22Rv1 (cell line): ENCODE measurements around the gene VSIG8.

Experiments
- H3K27ac ChIP-seq: fragments of 450-650 bp; 2 replicates; pipeline ENCODE4 v1.5.1; 2017
- ZFX ChIP-seq: fragments of 450-650 bp; IDR thresholded peaks from 2 replicates; pipeline ENCODE4 v1.6.1; 2017; ENCODE audit warnings: antibody characterized with exemption, borderline replicate concordance
- TF ChIP-seq, protein P1 (sequence below): fragments of 450-650 bp; IDR thresholded peaks from 2 replicates; pipeline ENCODE4 v1.5.1; 2017; ENCODE audit warnings: mild to moderate bottlenecking

The VSIG8 gene

DNA sequence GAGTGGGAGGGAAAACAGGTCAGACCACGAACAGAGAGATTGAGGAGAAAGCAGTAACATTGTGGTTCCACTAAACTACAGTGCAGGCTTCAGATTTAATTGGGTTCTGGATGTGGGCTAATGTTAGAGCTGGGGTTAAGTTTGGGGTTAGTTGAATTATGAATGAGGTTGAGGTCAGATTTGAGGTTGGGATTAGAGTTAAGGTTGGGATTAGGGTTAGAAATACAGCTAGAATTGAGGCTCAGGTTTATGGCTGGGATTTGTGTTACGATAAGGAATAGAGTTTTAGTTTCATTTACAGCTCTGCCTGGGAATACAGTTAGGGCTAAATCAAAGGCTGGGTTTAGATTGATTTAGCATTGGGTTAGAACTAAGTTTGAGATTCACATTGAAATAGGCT is 1.8 kb upstream of the VSIG8 start:
- TF ChIP-seq ZFX = no peak
- TF ChIP-seq, protein P1, sequence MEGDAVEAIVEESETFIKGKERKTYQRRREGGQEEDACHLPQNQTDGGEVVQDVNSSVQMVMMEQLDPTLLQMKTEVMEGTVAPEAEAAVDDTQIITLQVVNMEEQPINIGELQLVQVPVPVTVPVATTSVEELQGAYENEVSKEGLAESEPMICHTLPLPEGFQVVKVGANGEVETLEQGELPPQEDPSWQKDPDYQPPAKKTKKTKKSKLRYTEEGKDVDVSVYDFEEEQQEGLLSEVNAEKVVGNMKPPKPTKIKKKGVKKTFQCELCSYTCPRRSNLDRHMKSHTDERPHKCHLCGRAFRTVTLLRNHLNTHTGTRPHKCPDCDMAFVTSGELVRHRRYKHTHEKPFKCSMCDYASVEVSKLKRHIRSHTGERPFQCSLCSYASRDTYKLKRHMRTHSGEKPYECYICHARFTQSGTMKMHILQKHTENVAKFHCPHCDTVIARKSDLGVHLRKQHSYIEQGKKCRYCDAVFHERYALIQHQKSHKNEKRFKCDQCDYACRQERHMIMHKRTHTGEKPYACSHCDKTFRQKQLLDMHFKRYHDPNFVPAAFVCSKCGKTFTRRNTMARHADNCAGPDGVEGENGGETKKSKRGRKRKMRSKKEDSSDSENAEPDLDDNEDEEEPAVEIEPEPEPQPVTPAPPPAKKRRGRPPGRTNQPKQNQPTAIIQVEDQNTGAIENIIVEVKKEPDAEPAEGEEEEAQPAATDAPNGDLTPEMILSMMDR = no peak
- no peak overlapping the region for H3K27ac ChIP-seq

DNA sequence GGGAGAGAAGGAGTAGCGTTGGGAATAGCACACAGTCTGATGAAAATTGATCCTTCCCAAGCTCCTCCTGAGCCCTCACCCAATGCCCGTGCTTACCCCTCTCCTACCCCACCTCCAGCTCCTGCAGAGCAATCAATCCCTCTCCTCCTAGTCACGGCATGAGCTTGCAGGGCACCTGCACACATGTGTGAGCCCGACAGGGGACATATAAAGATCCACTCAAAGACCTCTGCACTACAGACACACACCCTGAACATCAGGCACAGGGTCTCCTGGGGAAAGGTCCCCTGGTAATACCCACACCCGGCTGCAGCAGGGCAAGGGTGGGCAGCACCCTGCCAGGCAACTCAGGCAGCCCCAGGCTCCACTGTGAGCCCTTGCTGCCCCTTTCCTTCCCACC is 426 bp downstream of the VSIG8 start:
- TF ChIP-seq, protein P1 = no peak
- no peak for TF ChIP-seq ZFX
- no peak overlapping the region for H3K27ac ChIP-seq

DNA sequence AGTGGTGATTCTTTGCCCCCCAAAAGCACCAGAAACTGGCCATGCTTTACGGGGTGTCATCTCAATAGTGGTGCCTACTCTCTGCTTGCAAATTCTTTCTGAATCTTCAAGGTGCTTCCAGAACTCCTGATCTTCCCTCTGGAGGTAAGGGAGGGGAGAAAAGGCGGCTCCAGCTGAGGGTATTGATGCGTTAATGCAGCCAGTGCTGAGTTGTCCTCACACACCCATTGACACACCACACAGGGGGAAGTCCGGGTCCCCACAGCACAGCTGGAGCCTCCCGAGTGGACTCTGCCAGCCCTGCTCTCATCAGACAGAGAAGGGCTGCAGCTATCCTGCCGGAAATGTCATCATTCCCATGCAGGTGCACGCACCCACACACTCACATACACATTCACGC is 1.2 kb downstream of the VSIG8 start:
- TF ChIP-seq, protein P1 = no peak
- TF ChIP-seq ZFX = no peak

DNA sequence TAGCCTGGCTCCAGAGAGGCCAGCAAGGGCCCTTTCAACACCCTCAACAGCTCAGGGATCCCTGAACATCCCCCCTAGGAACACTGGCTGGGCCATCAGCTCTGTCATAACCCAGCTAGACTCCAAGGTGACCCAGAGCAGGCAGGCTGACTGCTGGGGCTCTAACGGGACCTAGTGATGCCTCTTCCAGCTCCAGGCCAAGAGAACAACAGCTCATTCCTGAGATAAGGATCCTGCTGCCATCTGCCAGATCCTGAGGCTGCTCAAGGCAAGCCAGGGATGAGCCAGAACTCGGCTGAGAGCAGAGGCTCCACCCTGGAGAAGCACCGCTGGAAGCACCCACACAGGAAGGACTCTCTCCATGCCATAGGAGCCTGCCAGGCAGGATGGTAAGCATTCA is 2.0 kb downstream of the VSIG8 start:
- TF ChIP-seq, protein P1 = no peak
- no peak for TF ChIP-seq ZFX
- H3K27ac ChIP-seq = no peak overlapping the region

More for the DNA sequence above, 1.2 kb downstream of the VSIG8 start:
- H3K27ac ChIP-seq = no peak overlapping the region

DNA sequence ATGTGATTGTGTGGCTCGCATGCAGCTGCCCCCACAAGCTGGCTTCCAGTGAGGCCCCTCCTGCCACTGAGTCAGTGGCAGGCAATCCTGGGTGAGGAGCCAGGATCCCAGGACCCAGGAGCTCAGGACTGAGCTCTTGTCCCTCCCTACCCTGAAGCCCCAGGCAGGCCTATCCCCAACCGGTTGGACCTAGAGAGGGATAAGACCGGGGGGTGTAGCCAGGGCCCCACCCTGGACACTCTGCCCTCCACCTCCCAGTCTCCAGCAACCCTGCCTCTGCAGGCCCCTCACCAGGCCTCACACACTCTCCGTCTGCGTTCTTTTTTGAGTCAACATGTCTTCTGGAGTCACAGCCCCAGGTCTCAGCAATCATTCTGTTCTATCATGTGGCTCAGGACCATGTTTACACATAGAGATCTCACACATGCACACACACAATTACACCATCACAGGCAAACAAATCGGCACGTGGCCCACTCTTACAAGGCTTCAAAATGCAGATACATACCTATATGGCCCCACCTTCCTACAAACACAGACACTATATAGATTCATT is 2.6 kb downstream of the VSIG8 start:
- TF ChIP-seq ZFX = no peak
- H3K27ac ChIP-seq = no peak overlapping the region

DNA sequence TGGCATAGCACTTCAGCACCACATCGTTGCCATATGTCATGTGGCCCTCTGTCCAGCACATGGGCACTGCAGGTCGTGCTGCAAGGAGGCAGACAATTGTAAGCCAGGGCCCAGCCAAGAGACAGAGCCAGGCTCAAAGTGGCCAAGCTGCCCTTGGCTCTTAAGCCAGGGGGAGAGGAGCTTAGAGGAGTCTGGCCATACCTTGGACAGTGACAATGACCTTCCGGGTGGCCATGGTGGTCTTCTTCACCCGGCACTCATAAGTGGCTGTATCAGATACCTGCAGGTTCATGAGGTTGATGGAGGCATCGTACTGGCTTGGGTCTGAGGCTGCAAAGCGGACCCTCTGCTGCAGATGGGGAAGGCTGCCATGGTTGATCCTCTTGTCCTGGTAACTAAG is 4.6 kb downstream of the VSIG8 start:
- no peak overlapping the region for H3K27ac ChIP-seq
- no peak for TF ChIP-seq ZFX
- TF ChIP-seq, protein P1 = no peak

DNA sequence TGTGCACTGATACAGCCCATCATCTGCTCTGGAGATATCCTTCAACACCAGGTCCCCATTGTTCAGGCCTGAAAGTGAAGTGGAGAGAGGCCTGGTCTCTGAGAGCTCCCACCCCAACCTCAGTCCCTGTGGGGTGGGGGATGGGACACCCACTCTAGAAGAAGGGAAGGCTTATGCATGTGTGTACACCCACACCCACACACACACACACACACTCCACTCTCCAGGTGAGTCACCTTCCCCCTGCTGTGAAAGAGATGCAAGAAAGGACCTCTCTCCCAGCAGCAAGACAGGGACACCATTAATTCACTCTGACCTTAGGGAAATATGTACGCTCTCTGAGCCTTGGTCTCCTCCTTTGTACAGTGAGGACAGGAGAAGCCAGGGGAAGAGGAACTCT is 5.9 kb downstream of the VSIG8 start:
- TF ChIP-seq, protein P1 = no peak
- no peak for TF ChIP-seq ZFX
- no peak overlapping the region for H3K27ac ChIP-seq

DNA sequence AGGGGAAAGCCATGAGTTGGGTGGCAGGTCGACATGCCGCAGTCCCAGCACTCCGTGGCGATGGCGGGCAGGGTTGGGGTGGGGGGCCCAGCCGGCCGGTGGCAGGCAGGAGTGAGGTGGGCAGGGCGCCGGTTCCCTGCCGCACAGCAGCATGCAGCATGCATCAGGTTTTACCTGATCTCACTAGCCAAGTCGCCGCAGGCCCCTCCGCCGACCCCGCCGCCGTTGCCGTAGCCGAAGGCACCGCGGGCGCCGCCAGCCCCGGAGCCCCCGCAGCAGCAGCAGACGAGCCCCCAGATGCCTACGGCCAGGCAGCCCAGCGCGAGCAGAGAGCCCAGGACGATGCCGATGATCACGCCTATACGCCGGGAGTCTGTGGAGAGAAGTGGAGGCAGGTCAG is 6.7 kb downstream of the VSIG8 start:
- TF ChIP-seq, protein P1 = no peak
- TF ChIP-seq ZFX = no peak
- no peak overlapping the region for H3K27ac ChIP-seq
